ENCODE results near the gene TTC21A.

TTC21A gene

DNA sequence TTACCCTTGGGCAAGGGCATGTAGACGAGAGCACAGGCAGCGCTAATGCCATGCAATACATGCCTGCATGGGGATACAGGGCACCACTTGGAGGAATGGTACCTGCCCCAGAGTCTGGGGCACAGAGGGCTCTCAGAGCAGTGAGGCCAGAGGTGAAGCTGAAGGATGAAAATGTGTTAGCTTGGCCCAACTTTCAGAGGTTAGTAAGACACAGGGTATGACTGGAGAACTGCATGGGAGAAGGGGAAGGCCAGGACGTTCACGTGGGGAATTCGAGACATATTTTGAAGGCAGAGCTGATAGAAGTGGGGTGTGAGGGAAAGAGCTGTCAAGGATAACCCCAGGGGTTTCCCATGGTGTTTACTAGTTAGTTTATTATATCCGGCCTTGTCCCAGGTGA, 26.3 kb downstream of the TTC21A start:
- in situ Hi-C loops (cut with MboI; ENCODE audit: low pct_unique_long_range_greater_than_20kb, low sequenced_read_pairs, unreplicated experiment) = no loop called here
- no peak for TF ChIP-seq CTCF (IDR thresholded peaks at IDR 0.05; ENCODE audit: extremely low read depth, insufficient read depth, missing control alignments)
- DNase-seq (ENCODE audit: low spot score) = no peak

DNA sequence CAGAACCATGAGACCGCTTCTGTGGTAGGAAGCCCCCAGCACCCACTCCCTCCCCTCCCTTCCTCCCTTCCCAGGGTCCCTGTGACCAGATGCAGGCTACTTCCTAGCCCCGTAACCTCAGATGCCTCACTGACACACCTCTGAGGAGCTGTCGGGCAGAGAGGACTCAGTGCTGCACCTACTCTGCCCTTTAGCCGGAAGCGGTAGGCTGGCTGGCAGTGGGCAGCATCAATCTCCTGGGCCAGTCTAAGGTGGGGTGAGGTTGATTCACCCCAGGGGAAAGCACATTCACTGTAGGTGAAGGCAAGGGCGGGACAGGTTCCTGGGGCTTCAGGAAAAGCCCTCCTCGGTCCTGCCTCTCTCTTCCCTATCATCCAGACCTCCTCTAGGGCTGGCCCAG, 26.8 kb downstream of the TTC21A start:
- no peak for TF ChIP-seq CTCF (IDR thresholded peaks at IDR 0.05; ENCODE audit: extremely low read depth, insufficient read depth, missing control alignments)
- in situ Hi-C loops (cut with MboI; ENCODE audit: low pct_unique_long_range_greater_than_20kb, low sequenced_read_pairs, unreplicated experiment) = no loop called here
- DNase-seq (ENCODE audit: low spot score) = no peak

- in situ Hi-C loops (cut with MboI; ENCODE audit: low pct_unique_long_range_greater_than_20kb, low sequenced_read_pairs, unreplicated experiment) = no loop called here
- TF ChIP-seq CTCF (IDR thresholded peaks at IDR 0.05; ENCODE audit: extremely low read depth, insufficient read depth, missing control alignments) = no peak
These were observed 27.8 kb downstream of the TTC21A start for GRCh38 chr3:39135170-39135805.

DNA sequence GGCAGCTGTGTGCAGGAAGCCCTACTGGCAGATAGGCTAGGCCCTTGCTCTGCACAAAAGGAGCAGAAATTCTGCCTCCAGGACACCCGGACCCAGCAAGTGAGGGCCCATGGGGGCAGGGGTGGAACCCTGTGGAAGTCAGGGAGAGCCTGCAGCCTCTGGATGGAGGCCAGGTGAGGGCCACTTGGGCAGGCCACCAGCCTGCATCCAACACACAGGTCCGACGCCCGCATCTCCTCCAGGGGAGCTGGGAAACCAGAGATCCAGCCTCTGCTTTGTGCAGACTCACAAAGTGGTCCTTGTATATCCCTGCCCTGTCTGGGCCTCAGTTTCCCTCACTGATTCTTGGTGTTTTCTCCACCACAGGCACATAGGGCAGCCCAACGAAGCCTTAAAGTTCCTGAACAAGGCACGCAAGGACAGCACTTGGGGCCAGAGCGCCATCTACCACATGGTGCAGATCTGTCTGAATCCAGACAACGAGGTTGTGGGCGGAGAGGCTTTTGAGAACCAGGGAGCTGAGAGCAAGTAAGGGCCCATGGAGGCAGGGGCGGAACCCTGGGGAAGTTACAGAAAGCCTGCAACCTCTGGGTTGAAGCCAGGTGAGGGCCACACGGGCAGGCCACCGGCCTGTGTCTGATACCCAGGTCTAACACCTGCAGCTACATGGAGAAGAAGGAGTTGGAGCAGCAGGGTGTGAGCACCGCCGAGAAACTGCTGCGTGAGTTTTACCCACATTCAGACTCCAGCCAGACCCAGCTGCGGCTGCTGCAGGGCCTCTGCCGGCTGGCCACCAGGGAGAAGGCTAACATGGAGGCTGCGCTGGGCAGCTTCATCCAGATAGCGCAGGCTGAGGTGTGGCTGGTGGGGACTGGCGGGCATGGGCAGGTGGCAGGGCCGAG, 29.3 kb downstream of the TTC21A start:
- TF ChIP-seq CTCF (IDR thresholded peaks at IDR 0.05; ENCODE audit: extremely low read depth, insufficient read depth, missing control alignments) = no peak
- in situ Hi-C loops (cut with MboI; ENCODE audit: low pct_unique_long_range_greater_than_20kb, low sequenced_read_pairs, unreplicated experiment) = no loop called here
- DNase-seq (ENCODE audit: low spot score) = no peak

More at GRCh38 chr3:39135170-39135805, 27.8 kb downstream of the TTC21A start:
- DNase-seq (ENCODE audit: low spot score) = no peak

DNA sequence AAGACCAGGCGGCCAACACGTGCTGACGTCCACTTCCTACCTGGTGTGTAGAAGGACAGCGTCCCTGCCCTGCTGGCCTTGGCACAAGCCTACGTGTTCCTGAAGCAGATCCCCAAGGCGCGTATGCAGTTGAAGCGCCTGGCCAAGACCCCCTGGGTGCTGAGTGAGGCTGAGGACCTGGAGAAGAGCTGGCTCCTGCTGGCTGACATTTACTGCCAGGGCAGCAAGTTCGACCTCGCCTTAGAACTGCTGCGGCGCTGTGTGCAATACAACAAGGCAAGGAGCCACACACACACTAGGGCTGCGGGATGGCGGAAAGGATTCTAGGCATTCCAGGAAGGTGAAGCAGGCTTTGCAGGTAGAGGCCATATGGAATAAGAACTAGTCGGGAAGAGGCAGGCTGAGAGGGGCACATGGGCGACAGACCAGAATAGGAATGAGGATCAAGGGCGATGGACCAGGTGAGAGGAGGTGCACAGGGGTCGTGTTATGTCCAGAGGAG, 30.0 kb downstream of the TTC21A start:
- no peak for TF ChIP-seq CTCF (IDR thresholded peaks at IDR 0.05; ENCODE audit: extremely low read depth, insufficient read depth, missing control alignments)
- in situ Hi-C loops (cut with MboI; ENCODE audit: low pct_unique_long_range_greater_than_20kb, low sequenced_read_pairs, unreplicated experiment) = no loop called here
- DNase-seq (ENCODE audit: low spot score) = no peak

DNA sequence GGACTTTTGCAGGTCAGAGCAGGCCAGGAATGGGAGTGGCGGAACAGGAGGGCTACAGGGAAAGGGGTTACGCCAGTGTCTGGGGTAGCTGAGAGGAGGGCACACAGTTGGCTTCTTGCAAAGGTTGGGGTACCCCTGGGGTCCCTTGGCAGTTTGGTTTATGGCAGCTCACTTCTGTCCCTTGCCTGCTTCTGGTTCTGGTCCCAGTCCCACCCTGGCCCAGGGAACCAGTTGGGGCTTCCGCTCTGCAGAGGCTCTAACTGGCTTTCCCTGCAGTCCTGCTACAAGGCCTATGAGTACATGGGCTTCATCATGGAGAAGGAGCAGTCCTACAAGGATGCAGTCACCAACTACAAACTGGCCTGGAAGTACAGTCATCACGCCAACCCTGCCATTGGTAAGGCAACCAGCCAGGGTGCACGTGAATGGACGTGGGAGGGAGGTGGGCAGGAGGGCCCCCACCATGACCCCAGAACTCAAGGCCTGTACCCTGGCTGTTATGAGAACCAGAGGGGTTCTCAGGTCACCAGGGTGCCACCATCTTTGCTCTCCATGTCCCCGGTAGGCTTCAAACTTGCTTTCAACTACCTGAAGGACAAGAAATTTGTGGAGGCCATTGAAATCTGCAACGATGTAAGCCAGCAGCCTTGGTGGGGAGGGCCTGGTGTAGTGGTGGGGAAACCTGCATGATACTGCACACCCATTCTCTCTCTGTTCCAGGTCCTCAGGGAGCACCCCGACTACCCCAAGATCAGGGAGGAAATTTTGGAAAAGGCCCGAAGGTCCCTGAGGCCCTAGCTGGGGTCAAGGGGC, 30.7 kb downstream of the TTC21A start:
- no peak for DNase-seq (ENCODE audit: low spot score)
- TF ChIP-seq CTCF (IDR thresholded peaks at IDR 0.05; ENCODE audit: extremely low read depth, insufficient read depth, missing control alignments) = no peak
- in situ Hi-C loops (cut with MboI; ENCODE audit: low pct_unique_long_range_greater_than_20kb, low sequenced_read_pairs, unreplicated experiment) = no loop called here

Data from GM13977 (cell line).